WTC11 (cell line): ENCODE results near the gene EDARADD. TPM values are rescaled to one million over a fixed set of nuclear protein-coding genes. Genes with fewer than 3 reads are reported as not detected.

ENCODE experiments used
- ATAC-seq: fragments of 200-7000 bp; cut with Tn5 transposase; 2 replicates; pipeline ENCODE4 v1.10.0; 2021; ENCODE audit warnings: mild to moderate bottlenecking, moderate library complexity
- Bru-seq: library from RNA; stranded (reverse); fragments of 400-500 nt; gene quantifications from one replicate; lab custom pipeline; 2021; lab: Mats Ljungman, UMichigan
- CTCF ChIA-PET: fragments of 300-600 bp; sonication (Branson Sonifier 250); formaldehyde crosslinking; loops from one replicate; lab custom pipeline; 2021; ENCODE audit warnings: antibody characterized with exemption; lab: Charles Lee
- POLR2A ChIA-PET: fragments of 350-600 bp; sonication (Branson Sonifier 250); formaldehyde crosslinking; loops from one replicate; lab custom pipeline; 2021; ENCODE audit warnings: antibody characterized with exemption; lab: Charles Lee
- DNase-seq: peaks from one replicate; pipeline ENCODE4 v3.0.0; 2021; ENCODE audit warnings: low spot score
- H3K27ac Mint-ChIP-seq: 2 replicates; pipeline ENCODE4 v1.8.0; 2021; ENCODE audit warnings: mixed read lengths
- H3K27me3 Mint-ChIP-seq: 2 replicates; pipeline ENCODE4 v1.8.0; 2021; ENCODE audit warnings: low read depth, mild to moderate bottlenecking, moderate library complexity, mixed read lengths
- H3K36me3 Mint-ChIP-seq: 2 replicates; pipeline ENCODE4 v1.8.0; 2021; ENCODE audit warnings: mixed read lengths
- H3K4me1 Mint-ChIP-seq: 2 replicates; pipeline ENCODE4 v1.8.0; 2022; ENCODE audit warnings: mixed read lengths
- H3K4me3 Mint-ChIP-seq: 2 replicates; pipeline ENCODE4 v1.8.0; 2021; ENCODE audit warnings: mild to moderate bottlenecking, moderate library complexity, mixed read lengths
- H3K9me3 Mint-ChIP-seq: 2 replicates; pipeline ENCODE4 v1.8.0; 2021; ENCODE audit warnings: mixed read lengths
- AFF4 ChIP-seq: sonication (generic); formaldehyde crosslinking; IDR thresholded peaks from 2 replicates; pipeline ENCODE4 v1.8.1; 2023; ENCODE audit warnings: mild to moderate bottlenecking, missing genetic modification reagents, borderline replicate concordance
- CBFB ChIP-seq: sonication (generic); formaldehyde crosslinking; IDR thresholded peaks from 2 replicates; pipeline ENCODE4 v1.8.1; 2022; ENCODE audit warnings: mild to moderate bottlenecking, low read depth, missing genetic modification reagents
- ELF4 ChIP-seq: sonication (generic); formaldehyde crosslinking; IDR thresholded peaks from 2 replicates; pipeline ENCODE4 v1.8.1; 2022; ENCODE audit warnings: low read depth, mild to moderate bottlenecking, moderate library complexity, missing genetic modification reagents
- ESRRA ChIP-seq: sonication (generic); formaldehyde crosslinking; IDR thresholded peaks from 2 replicates; pipeline ENCODE4 v1.8.1; 2022; ENCODE audit warnings: mild to moderate bottlenecking, missing genetic modification reagents, borderline replicate concordance
- FOXP4 ChIP-seq: sonication (generic); formaldehyde crosslinking; IDR thresholded peaks from 2 replicates; pipeline ENCODE4 v1.8.0; 2022; ENCODE audit warnings: mild to moderate bottlenecking, missing genetic modification reagents
- GRHL2 ChIP-seq: fragments of 250-450 bp; sonication (Bioruptor Pico); IDR thresholded peaks from 2 replicates; pipeline ENCODE4 v1.8.0; 2022; ENCODE audit warnings: mild to moderate bottlenecking, moderate library complexity; ENCODE audit not compliant: insufficient replicate concordance, severe bottlenecking
- GTF2I ChIP-seq: fragments of 250-450 bp; sonication (Bioruptor Pico); conservative IDR thresholded peaks from 2 replicates; pipeline ENCODE4 v1.4.0; 2021; ENCODE audit warnings: mild to moderate bottlenecking
- HMGA2 ChIP-seq: fragments of 250-450 bp; sonication (Bioruptor Pico); IDR thresholded peaks from 2 replicates; pipeline ENCODE4 v1.4.0; 2021; ENCODE audit warnings: mild to moderate bottlenecking, moderate library complexity
- HMGXB4 ChIP-seq: sonication (generic); formaldehyde crosslinking; IDR thresholded peaks from 2 replicates; pipeline ENCODE4 v1.8.1; 2023; ENCODE audit warnings: mild to moderate bottlenecking, moderate library complexity, missing genetic modification reagents
- IRF1 ChIP-seq: sonication (generic); formaldehyde crosslinking; IDR thresholded peaks from 2 replicates; pipeline ENCODE4 v1.8.0; 2023; ENCODE audit warnings: missing genetic modification reagents
- KAT7 ChIP-seq: sonication (generic); formaldehyde crosslinking; IDR thresholded peaks from 2 replicates; pipeline ENCODE4 v1.8.1; 2023; ENCODE audit warnings: missing genetic modification reagents, mild to moderate bottlenecking, borderline replicate concordance
- NR2C2 ChIP-seq: sonication (generic); formaldehyde crosslinking; IDR thresholded peaks from 2 replicates; pipeline ENCODE4 v1.8.0; 2022; ENCODE audit warnings: mild to moderate bottlenecking, missing genetic modification reagents
- RELA ChIP-seq: sonication (generic); formaldehyde crosslinking; IDR thresholded peaks from 2 replicates; pipeline ENCODE4 v1.8.1; 2022; ENCODE audit warnings: missing genetic modification reagents, mild to moderate bottlenecking, borderline replicate concordance
- SMAD4 ChIP-seq: sonication (generic); formaldehyde crosslinking; IDR thresholded peaks from 2 replicates; pipeline ENCODE4 v1.8.0; 2022; ENCODE audit warnings: mild to moderate bottlenecking, missing genetic modification reagents
- SP1 ChIP-seq: sonication (generic); formaldehyde crosslinking; conservative IDR thresholded peaks from 2 replicates; pipeline ENCODE4 v1.8.1; 2022; ENCODE audit warnings: missing genetic modification reagents
- ZNF263 ChIP-seq: sonication (generic); formaldehyde crosslinking; IDR thresholded peaks from 2 replicates; pipeline ENCODE4 v1.8.1; 2022; ENCODE audit warnings: low read depth, mild to moderate bottlenecking, moderate library complexity, missing genetic modification reagents
- ZNF281 ChIP-seq: sonication (generic); formaldehyde crosslinking; IDR thresholded peaks from 2 replicates; pipeline ENCODE4 v1.8.0; 2023; ENCODE audit warnings: mild to moderate bottlenecking, missing genetic modification reagents
- ZNF416 ChIP-seq: fragments of 250-450 bp; sonication (Bioruptor Pico); IDR thresholded peaks from 2 replicates; pipeline ENCODE4 v1.9.0; 2021; ENCODE audit warnings: mild to moderate bottlenecking, inconsistent platforms
- ZNF423 ChIP-seq: fragments of 250-450 bp; sonication (Bioruptor Pico); IDR thresholded peaks from 2 replicates; pipeline ENCODE4 v2.1.2; 2022; ENCODE audit warnings: mild to moderate bottlenecking, moderate library complexity
- ZNF425 ChIP-seq: fragments of 250-450 bp; sonication (Bioruptor Pico); conservative IDR thresholded peaks from 2 replicates; pipeline ENCODE4 v1.9.0; 2021; ENCODE audit warnings: mild to moderate bottlenecking
- long read RNA-seq, 3 experiments: library from RNA in 1 of 3; library from capped mRNA in 1 of 3; library from polyadenylated mRNA in 1 of 3; unstranded in 2 of 3; stranded (forward) in 1 of 3; transcript quantifications; one replicate each; pipeline ENCODE4 v2.0.0, GENCODE V29; 2021
- total RNA-seq: library from RNA; stranded (reverse); gene quantifications from 3 replicates; pipeline ENCODE4 v1.2.3, GENCODE V29; 2021

The EDARADD gene
- total RNA-seq (4.5 to 5.0 TPM (median 4.6 TPM) in 3 replicates), Bru-seq, nascent RNA (percentile 44 among the genes with signal in this experiment)
- long read RNA-seq, experiment 1, transcript EDARADD-202 (6 exons, 3,097 nt): major isoform, 25 of 33 reads
- long read RNA-seq, experiment 1, partial matches to known transcripts: 0 of 33 reads
- long read RNA-seq, experiment 1, other reads (novel, unspliced or antisense): 8 of 33 reads
- long read RNA-seq, experiment 2, partial matches to known transcripts: 0 of 5 reads
- long read RNA-seq, experiment 2, other reads (novel, unspliced or antisense): 3 of 5 reads
- long read RNA-seq, experiment 3, partial matches to known transcripts: 1 of 4 reads
- long read RNA-seq, experiment 3, other reads (novel, unspliced or antisense): 1 of 4 reads

GRCh38 chr1:236393681-236394481, at the start of gene EDARADD:
Gene EDARADD, plus strand, starts transcription at chr1:236394286. Its CDS starts 159 bp downstream, at chr1:236394445.
- H3K9me3 Mint-ChIP-seq: no peaks in the 10 kb centered on the region
- POLR2A ChIA-PET: no interaction called here
- CTCF ChIA-PET: interaction anchor here (1.0 to 1.9 kb wide), 2 partner anchors 58 to 257 kb away, joined by 3 to 9 read pairs; no protein-coding TSS in a partner anchor
- H3K4me1 Mint-ChIP-seq: peaks cover 21% of the 10 kb centered on the region
- peaks cover 31% of the 10 kb centered on the region for H3K27me3 Mint-ChIP-seq
- H3K4me3 Mint-ChIP-seq: peak within 1 kb of the TSS; percentile 89
- H3K27ac Mint-ChIP-seq: no peak within 1 kb of the TSS
- DNase-seq (no peak), ATAC-seq (no peak)
- no peaks in the 10 kb centered on the region for H3K36me3 Mint-ChIP-seq
- TF ChIP-seq CBFB (CRISPR knock-in tag): no peak
- TF ChIP-seq RELA (CRISPR knock-in tag): no peak
- no peak for TF ChIP-seq AFF4 (CRISPR knock-in tag)
- TF ChIP-seq SP1 (CRISPR knock-in tag): no peak
- TF ChIP-seq HMGA2: no peak
- no peak for TF ChIP-seq IRF1
- no peak for TF ChIP-seq ZNF263
- TF ChIP-seq GRHL2: no peak
- no peak for TF ChIP-seq ESRRA
- no peak for TF ChIP-seq ZNF425 (CRISPR knock-in tag)
- no peak for TF ChIP-seq ELF4 (CRISPR knock-in tag)
- no peak for TF ChIP-seq GTF2I
- TF ChIP-seq NR2C2: no peak
- TF ChIP-seq ZNF281: no peak
- TF ChIP-seq ZNF416 (CRISPR knock-in tag): no peak
- TF ChIP-seq KAT7 (CRISPR knock-in tag): no peak
- TF ChIP-seq FOXP4 (CRISPR knock-in tag): no peak
- TF ChIP-seq ZNF423 (CRISPR knock-in tag): no peak
- no peak for TF ChIP-seq SMAD4 (CRISPR knock-in tag)
- no peak for TF ChIP-seq HMGXB4 (CRISPR knock-in tag)
